HG03196 (cell line): ENCODE measurements around the gene KRTAP10-6.
"Not testable (repeated sequence)": the region's sequence is repeated elsewhere in the genome, so short reads cannot be mapped to it uniquely, and the experiment has no call there.

Source experiments
- ATAC-seq: cut with Tn5 transposase; IDR thresholded peaks from one replicate; pipeline ENCODE4 v1.9.1; 2021; ENCODE audit not compliant: unreplicated experiment

The KRTAP10-6 gene

DNA sequence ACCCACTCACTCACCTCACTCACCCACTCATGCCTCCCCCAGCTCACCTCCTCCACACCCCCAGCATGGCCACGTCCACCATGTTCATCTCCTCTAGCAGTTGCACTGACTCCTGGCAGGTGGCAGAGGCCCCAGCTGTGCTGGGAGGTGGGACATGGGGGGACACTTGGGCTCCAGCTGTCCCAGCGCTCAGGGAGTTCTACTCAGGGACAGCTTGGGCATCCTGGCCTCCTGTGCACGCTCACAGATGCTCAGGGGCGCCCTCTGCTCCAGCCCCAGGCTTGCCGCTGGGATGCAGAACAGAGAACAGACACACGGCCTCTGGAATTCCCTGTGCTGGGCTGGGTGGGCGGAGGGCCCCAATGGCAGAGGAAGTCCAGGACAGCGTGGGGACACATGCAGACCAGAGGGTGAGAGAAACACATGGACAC, 24.8 kb upstream of the KRTAP10-6 start:
- ATAC-seq = no peak

DNA sequence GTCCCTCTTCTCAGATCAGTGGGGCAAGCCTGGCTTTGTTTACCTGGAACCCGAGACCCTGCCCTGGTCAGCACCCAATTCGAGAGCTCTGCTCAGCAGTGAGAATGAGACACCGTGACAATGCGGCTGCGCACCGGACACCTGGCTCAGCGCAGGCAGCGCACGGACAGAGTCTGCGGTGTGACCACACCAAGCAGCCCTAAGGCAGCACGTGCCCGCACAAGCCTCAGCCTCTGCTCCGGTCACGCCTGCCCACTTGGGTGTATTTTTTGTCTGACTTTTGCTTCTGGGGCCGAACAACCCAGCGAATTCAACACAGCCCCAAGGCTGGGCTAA, 24.3 kb upstream of the KRTAP10-6 start:
- no peak for ATAC-seq

DNA sequence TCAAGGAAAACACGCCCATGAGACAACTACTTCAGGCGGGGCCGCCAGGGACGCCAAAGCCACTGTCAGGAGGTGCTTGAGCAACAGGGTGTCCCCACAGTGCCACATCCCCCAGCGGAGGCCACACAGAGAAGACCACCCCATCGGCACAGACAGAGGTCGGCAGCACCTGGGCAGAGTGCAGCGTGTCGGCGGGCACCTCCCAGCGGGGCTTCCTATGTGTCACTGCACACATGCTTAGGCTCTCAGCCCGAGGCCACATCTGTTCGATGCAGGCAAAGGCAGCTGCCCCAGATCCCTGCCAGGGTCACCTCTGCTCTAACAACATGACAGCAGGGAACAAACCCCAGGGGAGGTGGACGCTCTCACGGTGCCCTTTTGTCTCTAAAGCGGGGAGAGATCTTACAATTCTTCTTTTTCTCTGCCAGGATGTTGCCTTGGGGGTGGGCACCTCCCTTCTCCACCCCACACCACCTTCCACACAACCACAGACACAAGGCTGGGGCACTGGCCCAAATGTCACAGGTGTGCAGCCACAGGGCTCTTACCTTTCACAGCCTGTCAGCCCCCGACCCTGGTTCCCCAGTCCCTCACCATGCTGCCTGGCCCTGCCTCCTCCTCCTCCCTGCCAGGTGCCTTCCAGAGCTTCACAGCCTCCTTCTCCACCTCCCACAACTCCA, 23.7 kb upstream of the KRTAP10-6 start:
- ATAC-seq = no peak

DNA sequence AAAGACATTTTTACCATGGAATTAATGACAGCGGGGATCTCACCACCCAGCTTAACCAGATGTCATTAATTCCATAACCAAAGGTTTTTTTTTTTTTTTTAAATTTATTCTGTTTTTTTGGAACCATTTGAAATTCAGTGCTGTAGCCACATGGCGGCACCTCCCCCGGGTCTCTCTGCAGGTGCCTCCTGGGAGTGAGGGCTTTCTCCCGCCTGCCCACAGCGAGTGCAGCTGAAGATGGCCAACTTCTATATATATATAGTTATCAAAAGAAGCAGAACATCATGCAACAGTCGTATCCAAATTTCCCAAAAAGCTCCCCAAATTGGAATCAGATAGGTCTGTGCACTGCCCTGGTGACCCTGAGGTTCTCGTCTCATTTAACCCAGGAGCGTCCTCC, 23.2 kb upstream of the KRTAP10-6 start:
- no peak for ATAC-seq

DNA sequence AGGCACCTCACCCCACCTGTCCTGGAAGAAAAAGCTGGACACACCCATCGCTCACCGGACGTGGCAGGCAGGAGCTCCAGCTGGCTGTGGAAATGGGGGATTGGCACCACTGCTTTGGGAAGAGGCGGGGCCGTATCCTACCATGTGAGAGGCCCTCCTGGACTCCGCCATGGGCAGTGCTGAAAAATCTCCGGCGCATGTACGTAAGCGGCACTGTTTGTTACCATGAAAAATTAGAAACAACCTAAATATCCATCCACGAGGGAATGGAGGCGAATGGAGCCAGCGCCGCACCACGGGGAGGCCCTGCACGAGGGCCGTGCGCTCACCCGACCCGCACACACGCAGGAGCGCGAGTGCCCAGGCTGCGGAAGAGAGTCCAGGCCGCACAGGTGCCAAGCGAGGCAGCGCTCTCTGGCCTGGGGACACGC, 22.7 kb upstream of the KRTAP10-6 start:
- no peak for ATAC-seq

DNA sequence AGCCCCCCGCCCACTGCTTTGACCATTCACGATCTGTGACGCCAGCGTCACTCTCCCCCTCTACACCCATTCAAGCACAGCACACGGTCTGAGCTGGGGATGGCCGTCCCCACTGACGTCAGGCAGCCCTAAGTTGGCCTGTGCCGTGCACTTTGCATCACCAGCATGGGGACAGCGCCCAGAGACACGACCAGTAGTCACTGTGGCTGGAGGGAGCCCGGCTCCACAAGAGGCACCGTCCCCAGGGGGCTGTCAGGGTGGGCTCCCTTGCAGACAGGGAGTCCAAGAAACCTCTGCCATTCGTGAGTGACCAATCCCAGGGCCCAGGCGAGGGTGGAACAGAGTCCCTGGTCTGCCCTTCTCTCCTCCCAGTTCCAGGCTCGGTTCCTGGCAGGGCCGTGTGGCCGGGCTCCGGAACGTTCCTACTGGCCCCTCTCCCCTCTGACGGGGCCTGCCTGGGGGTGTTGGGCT, 21.9 kb upstream of the KRTAP10-6 start:
- ATAC-seq = no peak

DNA sequence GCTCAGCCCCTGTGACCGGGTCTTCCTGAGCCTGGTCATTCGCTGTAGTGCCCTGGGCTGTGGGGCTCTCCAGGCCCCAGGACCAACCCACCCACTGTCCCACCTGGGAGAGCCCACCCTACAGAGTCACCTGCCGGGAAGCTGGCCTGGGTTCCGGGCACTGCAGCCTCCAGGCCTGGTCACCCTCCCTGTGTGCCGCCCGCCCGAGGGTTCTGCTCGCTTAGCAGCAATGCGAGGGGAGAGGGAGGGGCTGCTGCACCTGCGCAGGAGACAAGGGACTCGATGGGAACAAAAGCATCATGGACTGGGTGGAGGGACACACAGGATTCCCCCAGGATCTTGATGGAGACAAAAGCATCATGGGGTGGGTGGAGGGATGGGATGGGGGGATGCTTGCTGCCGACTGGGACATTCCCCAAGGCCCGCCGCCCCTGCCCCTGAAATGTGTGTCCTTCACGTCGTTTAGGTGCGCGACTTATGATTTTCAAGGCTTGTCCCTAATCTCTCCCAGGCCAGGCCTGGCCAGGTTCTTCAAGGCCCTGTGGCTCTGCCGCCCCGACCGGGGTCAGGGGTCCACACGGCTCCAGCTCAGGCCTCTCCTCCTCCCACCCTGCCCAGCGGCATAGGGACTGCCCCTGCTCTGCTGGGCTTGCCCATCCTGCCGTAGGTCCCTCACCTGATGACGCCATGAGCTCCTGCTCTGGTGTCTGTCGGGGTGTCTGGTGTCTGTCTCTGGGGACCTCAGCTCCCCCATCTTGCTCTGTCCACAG, 21.3 kb upstream of the KRTAP10-6 start:
- ATAC-seq = no peak

DNA sequence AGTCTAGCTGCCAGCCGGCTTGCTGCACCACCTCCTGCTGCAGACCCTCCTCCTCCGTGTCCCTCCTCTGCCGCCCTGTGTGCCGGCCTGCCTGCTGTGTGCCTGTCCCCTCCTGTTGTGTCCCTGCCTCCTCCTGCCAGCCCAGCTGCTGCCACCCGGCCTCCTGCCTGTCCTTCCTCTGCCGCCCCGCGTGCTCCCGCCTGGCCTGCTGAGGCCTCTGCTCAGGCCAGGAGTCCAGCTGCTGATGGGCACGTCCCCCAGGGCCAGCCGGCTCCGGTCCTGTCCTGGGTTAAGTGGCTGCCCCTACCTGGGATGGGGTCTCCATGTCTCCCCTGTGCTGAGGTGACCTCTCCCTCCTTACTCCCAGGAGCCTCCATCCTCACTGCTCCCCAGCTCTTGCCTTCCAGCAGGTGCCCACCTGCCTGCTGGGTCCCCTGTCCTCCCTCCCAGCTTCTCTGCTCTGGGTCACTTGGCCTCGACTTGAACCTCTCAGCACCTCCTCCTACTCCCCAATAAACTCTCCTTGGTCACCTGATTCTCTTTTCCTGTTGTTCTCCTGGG, 20.4 kb upstream of the KRTAP10-6 start:
- no peak for ATAC-seq

DNA sequence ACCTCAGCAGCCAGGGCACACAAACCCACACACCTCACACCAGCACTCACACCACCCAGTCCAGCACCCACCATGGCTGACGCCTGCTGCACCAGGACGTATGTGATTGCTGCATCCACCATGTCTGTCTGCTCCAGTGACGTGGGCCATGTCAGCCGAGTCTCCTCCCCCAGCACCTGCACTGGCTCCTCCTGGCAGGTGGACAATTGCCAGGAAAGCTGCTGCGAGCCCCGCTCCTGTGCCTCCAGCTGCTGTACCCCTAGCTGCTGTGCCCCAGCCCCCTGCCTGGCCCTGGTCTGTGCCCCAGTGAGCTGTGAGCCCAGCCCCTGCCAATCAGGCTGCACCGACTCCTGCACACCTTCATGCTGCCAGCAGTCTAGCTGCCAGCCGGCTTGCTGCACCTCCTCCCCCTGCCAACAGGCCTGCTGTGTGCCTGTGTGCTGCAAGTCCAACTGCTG, 19.8 kb upstream of the KRTAP10-6 start, which contains the start of gene KRTAP10-8:
TSS of gene KRTAP10-8 (plus strand) at position 51 of the 458 bp plus-strand sequence. CDS start at position 73, 22 bp downstream.
- no peak for ATAC-seq

DNA sequence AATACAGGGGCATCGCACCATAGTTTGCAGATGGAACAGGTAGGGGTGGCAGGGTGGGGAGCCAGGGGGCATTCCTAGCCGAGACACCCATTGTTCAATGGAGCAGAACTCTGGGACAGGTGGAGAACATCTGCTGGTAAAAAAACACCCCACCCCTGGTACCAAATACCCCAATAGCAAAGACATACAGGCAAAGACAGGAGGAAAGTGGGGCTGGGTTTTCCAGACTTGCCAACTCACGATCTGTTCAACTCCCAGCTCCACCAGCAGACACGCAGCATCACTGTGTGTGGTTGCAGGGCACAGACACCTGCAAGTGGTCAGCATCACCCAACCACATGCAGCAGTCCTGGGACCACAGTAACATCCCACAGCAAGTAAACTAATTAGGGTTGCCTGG, 19.2 kb upstream of the KRTAP10-6 start:
- ATAC-seq = no peak

DNA sequence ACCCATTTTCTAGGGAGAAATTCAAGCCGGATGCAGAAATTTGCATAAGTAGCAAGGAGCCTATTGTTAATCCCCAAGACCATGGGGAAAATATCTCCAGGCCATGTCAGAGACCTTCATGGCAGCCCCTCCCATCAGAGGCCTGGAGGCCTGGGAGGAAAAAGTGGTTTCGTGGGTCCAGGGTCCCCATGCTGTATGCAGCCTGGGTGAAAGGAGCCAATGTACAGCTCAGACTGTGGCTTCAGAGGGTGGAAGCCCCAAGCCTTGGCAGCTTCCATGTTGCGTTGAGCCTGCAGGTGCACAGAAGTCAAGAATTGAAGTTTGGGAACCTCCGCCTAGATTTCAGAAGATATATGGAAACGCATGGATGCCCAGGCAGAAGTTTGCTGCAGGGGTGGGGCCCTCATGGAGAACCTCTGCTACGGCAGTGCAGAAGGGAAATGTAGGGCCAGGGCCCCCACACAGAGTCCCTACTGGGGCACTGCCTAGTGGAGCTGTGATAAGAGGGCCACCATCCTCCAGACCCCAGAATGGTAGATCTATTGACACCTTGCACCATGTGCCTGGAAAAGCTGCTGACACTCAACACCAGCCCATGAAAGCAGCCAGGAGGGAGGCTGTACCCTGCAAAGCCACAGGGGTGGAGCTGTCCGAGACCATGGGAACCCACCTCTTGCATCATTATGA, 18.0 kb upstream of the KRTAP10-6 start:
- ATAC-seq = not testable (repeated sequence)

DNA sequence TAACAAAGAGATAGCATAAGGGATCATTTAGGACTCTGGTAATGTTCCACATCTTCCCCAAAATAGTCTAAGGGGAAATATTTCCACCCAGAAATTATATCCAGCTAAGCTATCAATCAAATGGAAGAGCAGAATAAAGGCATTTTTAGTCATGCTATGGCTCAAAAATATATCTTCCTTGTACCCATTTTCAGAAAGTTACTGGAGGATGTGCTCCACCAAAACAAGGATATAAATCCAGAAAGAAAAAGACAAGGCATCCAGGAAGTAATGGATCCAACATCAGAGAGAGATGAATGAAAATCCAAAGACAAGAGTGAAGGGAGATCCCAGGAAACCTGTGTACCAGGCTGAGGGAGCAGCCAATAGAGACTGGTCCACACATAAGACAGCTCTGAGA, 16.9 kb upstream of the KRTAP10-6 start:
- no peak for ATAC-seq

DNA sequence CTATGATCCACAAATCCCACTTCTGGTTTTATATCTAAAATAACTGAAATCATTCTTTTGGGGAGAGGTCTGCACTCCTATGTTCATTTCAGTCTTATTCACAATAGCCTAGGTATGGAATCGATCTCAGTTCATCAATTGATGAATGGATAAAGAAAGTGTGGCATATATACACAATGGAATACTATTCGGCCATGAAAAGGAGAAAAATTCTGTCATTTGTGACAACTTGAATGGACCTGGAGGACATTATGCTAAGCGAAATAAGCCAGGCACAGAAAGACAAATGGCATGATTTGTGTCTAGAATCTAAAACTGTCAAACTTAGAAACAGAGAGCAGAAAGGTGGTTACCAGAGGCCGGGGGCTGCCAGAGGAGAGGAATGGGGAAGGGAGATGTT, 14.2 kb upstream of the KRTAP10-6 start:
- no peak for ATAC-seq

DNA sequence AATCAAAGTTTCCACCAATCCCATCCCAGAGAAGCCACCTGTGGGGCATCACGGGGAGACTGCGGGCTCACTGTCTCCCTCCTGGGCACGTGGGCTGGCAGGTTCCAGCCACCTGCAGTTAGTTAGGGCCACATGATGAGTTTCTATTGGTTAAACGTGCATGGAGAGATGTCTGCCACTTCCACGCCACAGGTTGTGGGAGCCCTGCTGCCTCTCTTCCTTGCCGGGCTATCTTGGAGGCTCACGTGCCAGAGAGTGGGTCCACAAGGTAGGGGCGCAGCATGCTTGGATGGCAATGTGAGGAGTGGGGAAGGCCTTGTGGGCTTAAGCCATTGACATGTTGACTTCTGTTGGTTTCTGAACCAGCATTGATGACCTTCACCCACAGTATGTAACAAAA, 11.6 kb upstream of the KRTAP10-6 start:
- ATAC-seq = no peak

DNA sequence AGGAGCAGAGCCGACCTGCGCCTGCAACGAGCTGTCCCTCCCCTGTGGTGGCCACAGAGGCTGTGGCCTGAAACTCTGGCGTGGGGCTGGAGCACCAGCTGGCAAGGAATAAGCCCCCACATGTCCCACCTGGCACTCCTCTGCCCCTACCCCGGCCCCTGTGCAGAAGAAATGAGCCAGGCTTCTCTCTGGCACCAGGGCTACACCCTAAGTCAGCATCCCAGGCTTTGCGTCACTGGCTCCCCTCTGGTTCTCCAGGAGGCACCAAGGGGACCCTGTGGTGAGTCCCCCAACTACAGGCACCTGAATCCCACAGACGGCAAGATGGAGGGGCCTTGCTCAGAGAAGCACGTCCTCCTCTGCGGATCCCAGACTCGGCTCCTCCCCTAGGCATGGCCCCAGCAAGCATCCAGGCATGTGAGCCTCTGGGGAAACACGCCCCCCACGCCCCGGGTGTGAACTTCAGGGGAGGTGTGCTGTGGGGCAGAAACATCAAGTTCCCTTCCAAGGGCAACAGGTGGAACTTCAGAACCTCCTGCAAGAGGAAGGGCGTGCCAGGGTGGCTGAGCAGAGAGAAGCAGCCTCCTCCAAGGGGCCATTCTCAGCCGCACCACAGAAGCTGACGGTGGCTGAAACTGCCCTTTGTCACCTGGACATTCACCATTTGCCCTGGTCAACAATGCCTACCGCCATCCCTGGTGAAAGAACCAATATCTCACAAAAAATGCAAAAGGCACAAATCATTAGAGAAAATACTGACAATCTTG, 11.0 kb upstream of the KRTAP10-6 start:
- ATAC-seq = no peak

DNA sequence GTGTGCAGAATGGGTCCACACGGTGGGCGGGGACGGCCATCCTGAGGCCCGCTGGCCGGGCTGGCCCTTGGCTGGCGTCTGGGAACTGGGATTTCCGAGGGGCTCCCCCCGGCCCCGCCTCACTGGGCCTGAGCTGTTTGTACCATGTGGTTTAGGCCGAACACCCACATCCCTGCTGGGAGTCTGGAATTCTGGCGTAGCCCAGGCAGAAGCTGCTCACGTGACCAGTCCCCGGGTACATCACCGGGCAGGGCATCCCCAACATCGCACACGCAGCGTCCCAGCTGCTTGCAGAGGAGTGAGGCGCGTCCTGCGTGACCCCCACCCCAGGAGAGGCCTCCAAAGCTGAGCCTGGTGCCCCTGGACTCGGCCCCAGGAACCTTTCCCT, 10.2 kb upstream of the KRTAP10-6 start:
- ATAC-seq = no peak

DNA sequence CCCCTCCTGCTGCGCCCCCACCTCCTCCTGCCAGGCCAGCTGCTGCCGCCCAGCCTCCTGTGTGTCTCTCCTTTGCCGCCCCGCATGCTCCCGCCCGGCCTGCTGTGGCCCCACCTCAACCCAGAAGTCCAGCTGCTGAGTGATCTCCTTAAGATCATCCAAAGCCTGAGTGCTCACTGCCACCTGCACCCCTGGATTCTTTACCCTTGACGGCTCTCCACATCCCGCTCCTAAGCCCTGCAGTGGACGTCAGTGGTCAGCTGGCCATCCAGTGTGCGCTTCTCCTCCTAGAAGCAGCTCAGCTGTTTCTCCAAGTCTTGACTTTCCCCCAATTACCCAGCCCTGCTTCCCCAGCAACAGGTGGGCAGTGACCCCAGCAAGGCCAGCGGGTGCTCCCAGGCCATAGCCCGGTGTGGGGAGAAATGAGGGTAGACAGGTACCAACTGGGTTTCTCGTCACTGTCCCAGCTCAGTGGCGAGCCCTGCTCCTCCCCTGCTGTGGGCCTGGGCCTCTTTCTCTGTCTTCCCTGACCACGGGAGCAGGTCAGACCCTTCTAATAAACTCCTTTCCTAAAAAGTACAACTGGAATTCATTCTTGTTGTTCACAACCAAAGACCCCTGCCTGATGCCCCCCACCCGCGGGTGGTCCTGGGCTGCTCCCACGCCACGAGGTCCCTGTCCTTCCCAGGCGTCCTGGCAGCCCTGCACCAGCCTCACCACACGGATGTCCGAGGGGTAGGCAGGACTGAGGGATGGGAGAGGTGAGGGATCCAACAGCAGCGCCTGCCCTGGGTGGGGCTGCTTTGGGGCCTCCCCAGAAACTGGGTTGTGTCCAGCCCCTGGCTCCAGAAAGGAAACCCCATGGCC, 9.5 kb upstream of the KRTAP10-6 start:
- no peak for ATAC-seq

DNA sequence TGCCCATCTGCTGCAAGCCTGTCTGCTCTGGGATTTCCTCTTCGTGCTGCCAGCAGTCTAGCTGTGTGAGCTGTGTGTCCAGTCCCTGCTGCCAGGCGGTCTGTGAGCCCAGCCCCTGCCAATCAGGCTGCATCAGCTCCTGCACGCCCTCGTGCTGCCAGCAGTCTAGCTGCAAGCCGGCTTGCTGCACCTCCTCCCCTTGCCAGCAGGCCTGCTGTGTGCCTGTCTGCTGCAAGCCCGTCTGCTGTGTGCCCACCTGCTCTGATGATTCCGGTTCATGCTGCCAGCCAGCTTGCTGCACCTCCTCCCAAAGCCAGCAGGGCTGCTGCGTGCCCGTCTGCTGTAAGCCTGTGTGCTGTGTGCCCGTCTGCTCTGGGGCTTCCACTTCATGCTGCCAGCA, 8.8 kb upstream of the KRTAP10-6 start:
- not testable (repeated sequence) for ATAC-seq

DNA sequence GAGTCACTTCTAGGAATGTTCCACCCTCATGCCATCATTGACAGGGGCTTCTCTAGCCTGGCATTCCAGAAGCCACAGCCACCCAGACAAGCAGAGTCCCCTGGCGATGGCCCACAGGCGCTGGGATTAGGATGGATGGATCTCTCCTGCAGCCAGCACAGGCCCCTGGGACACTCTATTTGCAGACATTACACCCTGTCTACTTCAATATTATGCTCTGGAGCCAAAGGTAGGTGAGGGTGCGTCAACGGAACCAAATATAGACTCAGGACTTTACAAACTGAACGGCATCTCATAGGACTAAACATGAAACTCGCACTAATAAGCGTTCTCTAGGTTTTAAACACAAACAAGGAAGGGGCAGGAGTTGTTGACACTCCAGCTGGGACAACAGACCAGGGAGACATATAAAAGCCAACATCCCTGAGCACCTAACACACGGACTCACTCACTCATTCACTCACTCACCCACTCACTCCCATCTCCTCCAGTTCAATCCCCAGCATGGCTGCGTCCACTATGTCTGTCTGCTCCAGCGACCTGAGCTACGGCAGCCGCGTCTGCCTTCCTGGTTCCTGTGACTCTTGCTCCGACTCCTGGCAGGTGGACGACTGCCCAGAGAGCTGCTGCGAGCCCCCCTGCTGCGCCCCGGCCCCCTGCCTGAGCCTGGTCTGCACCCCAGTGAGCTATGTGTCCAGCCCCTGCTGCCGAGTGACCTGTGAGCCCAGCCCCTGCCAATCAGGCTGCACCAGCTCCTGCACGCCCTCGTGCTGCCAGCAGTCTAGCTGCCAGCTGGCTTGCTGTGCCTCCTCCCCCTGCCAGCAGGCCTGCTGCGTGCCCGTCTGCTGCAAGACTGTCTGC, 8.0 kb upstream of the KRTAP10-6 start, which contains the start of gene KRTAP10-7:
TSS of gene KRTAP10-7 (plus strand) at position 480 of the 861 bp plus-strand sequence. CDS start at position 505, 25 bp downstream.
- not testable (repeated sequence) for ATAC-seq
